Bronchial epithelial cell (primary cell): ENCODE measurements around the gene PPM1L. TPM values are rescaled to one million over a fixed set of nuclear protein-coding genes. Genes with fewer than 3 reads are reported as not detected.

Experiments
- DNase-seq: peaks from one replicate; pipeline ENCODE4 v3.0.0-alpha.2; 2010; ENCODE audit warnings: low read depth
- FAIRE-seq: peaks from 2 replicates; lab custom pipeline; 2011; peaks lifted over from hg19 to GRCh38; lab: Jason Lieb, UNC
- H3K27me3 ChIP-seq: 2 replicates; pipeline ENCODE4 v1.5.1; 2011; ENCODE audit warnings: low read length; ENCODE audit not compliant: control insufficient read depth, insufficient read depth
- H3K36me3 ChIP-seq: 2 replicates; pipeline ENCODE4 v1.5.1; 2011; ENCODE audit warnings: low read length; ENCODE audit not compliant: control insufficient read depth, insufficient read depth
- H3K4me3 ChIP-seq: 2 replicates; pipeline ENCODE4 v1.5.1; 2011; ENCODE audit warnings: mild to moderate bottlenecking, low read depth, low read length, control low read depth
- total RNA-seq: library from RNA; depleted of rRNA; stranded (reverse); fragments of >200 nt; gene quantifications from 2 replicates; pipeline ENCODE4 v1.2.1, GENCODE V29; 2014
- TF ChIP-seq, protein P1 (sequence below): IDR thresholded peaks from 2 replicates; pipeline ENCODE4 v1.5.1; 2011; ENCODE audit warnings: mild to moderate bottlenecking, moderate library complexity, low read length, control low read depth, inconsistent platforms; ENCODE audit not compliant: insufficient read depth, severe bottlenecking

The PPM1L gene
- total RNA-seq, 1 donor from 2014 or later, result 3.2 TPM

- no peaks in the 10 kb centered on the region for H3K27me3 ChIP-seq
- DNase-seq (no peak), FAIRE-seq (no peak)
- TF ChIP-seq, protein P1, sequence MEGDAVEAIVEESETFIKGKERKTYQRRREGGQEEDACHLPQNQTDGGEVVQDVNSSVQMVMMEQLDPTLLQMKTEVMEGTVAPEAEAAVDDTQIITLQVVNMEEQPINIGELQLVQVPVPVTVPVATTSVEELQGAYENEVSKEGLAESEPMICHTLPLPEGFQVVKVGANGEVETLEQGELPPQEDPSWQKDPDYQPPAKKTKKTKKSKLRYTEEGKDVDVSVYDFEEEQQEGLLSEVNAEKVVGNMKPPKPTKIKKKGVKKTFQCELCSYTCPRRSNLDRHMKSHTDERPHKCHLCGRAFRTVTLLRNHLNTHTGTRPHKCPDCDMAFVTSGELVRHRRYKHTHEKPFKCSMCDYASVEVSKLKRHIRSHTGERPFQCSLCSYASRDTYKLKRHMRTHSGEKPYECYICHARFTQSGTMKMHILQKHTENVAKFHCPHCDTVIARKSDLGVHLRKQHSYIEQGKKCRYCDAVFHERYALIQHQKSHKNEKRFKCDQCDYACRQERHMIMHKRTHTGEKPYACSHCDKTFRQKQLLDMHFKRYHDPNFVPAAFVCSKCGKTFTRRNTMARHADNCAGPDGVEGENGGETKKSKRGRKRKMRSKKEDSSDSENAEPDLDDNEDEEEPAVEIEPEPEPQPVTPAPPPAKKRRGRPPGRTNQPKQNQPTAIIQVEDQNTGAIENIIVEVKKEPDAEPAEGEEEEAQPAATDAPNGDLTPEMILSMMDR, result no peak
- H3K4me3 ChIP-seq, result no peak overlapping the region
- no peaks in the 10 kb centered on the region for H3K36me3 ChIP-seq
These were observed 8.6 kb upstream of the PPM1L start for GRCh38 chr3:160747422-160747821.

DNA sequence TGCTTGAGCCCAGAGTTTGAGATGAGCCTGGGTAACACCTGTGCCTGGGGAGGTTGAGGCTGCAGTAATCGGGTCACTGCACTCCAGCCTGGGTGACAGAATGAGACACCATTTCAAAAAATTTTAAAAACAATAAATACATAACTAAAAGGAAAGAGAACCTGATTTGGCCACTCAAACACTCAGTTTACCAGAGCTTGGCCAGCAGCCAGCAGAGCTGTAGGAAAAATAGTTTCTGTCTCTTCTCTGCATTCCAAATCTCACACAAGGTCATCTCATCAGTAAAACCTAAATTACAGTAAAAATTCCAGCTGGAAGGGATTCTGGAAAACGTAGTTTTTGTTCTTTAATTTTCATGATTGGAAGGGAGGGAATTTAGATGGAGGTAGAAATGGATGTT, 7.8 kb upstream of the PPM1L start:
- DNase-seq (no peak), FAIRE-seq (no peak)
- Histone ChIP-seq H3K36me3 (no peaks in the 10 kb centered on the region), H3K4me3 (no peak overlapping the region), H3K27me3 (no peaks in the 10 kb centered on the region)
- TF ChIP-seq, protein P1, result no peak

DNA sequence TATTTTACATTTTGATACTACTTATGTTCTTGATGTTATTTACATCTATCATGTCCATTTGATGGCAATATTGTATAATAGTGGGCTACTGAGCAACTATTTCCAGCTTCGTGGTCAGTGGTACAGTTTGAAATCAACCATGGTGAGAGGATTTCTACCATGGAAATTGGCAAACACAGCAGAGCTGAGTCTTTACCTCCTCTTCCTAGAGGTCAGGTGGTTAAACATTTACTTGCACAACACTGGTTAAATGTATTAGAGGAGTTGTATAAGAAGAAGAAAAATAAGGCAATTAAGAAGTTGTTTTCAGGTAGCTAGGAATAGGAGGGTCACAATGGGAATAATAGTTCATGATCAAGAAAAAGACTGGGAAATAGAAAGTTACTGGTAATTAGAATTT, 7.2 kb upstream of the PPM1L start:
- DNase-seq, result no peak
- H3K36me3 ChIP-seq, result no peaks in the 10 kb centered on the region
- no peak overlapping the region for H3K4me3 ChIP-seq
- no peak for FAIRE-seq
- TF ChIP-seq, protein P1, result no peak
- no peaks in the 10 kb centered on the region for H3K27me3 ChIP-seq

DNA sequence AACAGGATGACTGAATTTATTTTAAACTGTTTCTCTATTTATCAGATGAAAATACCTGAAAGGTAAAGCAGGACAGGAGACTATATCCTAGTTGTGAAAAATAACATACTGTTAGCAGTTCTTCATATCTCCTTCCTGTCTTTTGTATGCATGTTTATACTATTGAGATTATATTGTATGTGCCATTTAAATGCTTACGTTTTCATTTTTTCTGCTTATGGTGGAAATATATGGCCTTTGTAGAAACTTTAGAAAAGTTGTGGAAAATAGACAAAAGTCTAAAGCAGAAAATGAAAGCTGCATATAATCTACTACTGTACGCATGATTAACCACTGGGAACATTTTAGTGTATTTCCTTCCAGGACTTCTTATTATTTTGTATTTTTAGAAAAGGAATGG, 2.1 kb upstream of the PPM1L start:
- FAIRE-seq (no peak), DNase-seq (no peak)
- peaks cover 11% of the 10 kb centered on the region for H3K27me3 ChIP-seq
- H3K36me3 ChIP-seq, result no peaks in the 10 kb centered on the region
- TF ChIP-seq, protein P1, result no peak
- H3K4me3 ChIP-seq, result peak overlapping the region; percentile 49

DNA sequence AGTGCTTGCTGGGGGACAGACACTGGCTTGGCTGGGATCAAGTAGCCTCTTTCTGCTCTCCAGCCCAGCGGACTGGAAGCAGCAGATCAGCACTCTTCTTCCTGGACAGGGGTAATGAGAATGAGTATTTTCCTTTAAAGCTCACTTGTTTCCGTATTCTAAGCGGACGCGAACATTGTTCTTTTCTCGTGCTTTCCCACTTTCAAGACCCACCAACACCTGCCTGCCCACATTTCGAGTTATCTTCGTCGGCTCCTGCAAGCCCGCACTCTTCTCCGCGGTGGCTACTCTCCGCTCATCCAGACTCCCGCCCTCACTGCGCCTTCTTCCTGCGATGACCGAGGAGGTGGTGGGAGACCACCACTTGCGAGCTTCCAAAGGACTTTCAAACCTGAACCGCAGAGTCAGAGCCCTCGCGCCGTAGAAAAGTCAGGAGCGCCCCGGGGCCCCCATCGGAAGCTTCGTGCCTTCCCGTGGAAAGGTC, 1.6 kb upstream of the PPM1L start:
- DNase-seq, result peak; percentile 42
- H3K27me3 ChIP-seq, result peaks cover 11% of the 10 kb centered on the region
- no peak for FAIRE-seq
- peak overlapping the region; percentile 49 for H3K4me3 ChIP-seq
- TF ChIP-seq, protein P1, result no peak
- no peaks in the 10 kb centered on the region for H3K36me3 ChIP-seq
